Left ventricle myocardium inferior (tissue), 1 donor: Measurements from ENCODE around the gene PSTPIP1. TPM values are rescaled to one million over a fixed set of nuclear protein-coding genes. Genes with fewer than 3 reads are reported as not detected.

ENCODE experiments used
- DNase-seq: peaks from one replicate; pipeline ENCODE4 v3.0.0-alpha.2; 2020
- H3K27ac ChIP-seq: fragments of 200-600 bp; replicated peaks from 2 replicates; pipeline ENCODE4 v1.8.0; 2021
- H3K27me3 ChIP-seq: fragments of 200-600 bp; 2 replicates; pipeline ENCODE4 v1.8.0; 2021; ENCODE audit warnings: low read depth
- H3K36me3 ChIP-seq: fragments of 200-600 bp; 2 replicates; pipeline ENCODE4 v1.8.0; 2021
- H3K4me1 ChIP-seq: fragments of 200-600 bp; 2 replicates; pipeline ENCODE4 v1.8.0; 2021
- H3K4me3 ChIP-seq: fragments of 200-600 bp; 2 replicates; pipeline ENCODE4 v1.8.0; 2021; ENCODE audit warnings: mild to moderate bottlenecking, moderate library complexity
- H3K9me3 ChIP-seq: fragments of 200-600 bp; replicated peaks from 2 replicates; pipeline ENCODE4 v1.8.0; 2021
- CTCF ChIP-seq: fragments of 200-600 bp; IDR thresholded peaks from 2 replicates; pipeline ENCODE4 v1.8.0; 2021; ENCODE audit warnings: antibody characterized with exemption, mild to moderate bottlenecking, borderline replicate concordance
- intact Hi-C: fragments of 100-400 bp; cut with micrococcal nuclease; formaldehyde crosslinking; loops from one replicate; pipeline ENCODE4 v1.11.0; 2022
- total RNA-seq: library from RNA; stranded (reverse); fragmentation: NEBNext Ultra II Directional; extraction: Animal tissue kit (Norgen Biotek cat#: 25700); gene quantifications from one replicate; pipeline ENCODE4 v1.2.1, GENCODE V29; 2021
- donor health status: DM: no; HTN: yes; CAD: no; lungs with severe emphysema.

PSTPIP1 gene
- total RNA-seq, 1 donor from 2014 or later, result 3.5 TPM

- no peak for DNase-seq
- H3K4me1 ChIP-seq, result peaks cover 10% of the 10 kb centered on the region
- H3K27ac ChIP-seq, result no peak overlapping the region
- intact Hi-C loops, result no loop called here
- H3K4me3 ChIP-seq, result no peak overlapping the region
- H3K36me3 ChIP-seq, result no peaks in the 10 kb centered on the region
- peaks cover 32% of the 10 kb centered on the region for H3K27me3 ChIP-seq
- no peaks in the 10 kb centered on the region for H3K9me3 ChIP-seq
- TF ChIP-seq CTCF, result no peak
These were observed 37.9 kb downstream of the PSTPIP1 start for GRCh38 chr15:77032647-77033416.

GRCh38 chr15:77033417-77033728 lies 38.4 kb downstream of the PSTPIP1 start:
- peaks cover 5% of the 10 kb centered on the region for H3K4me1 ChIP-seq
- TF ChIP-seq CTCF, result no peak
- no peak overlapping the region for H3K27ac ChIP-seq
- H3K4me3 ChIP-seq, result no peak overlapping the region
- peaks cover 26% of the 10 kb centered on the region for H3K27me3 ChIP-seq
- no peak for DNase-seq
- intact Hi-C loops, result no loop called here
- no peaks in the 10 kb centered on the region for H3K9me3 ChIP-seq
- no peaks in the 10 kb centered on the region for H3K36me3 ChIP-seq

- Histone ChIP-seq H3K9me3 (no peaks in the 10 kb centered on the region), H3K36me3 (no peaks in the 10 kb centered on the region), H3K27me3 (peaks cover 20% of the 10 kb centered on the region), H3K4me3 (no peak overlapping the region), H3K4me1 (no peaks in the 10 kb centered on the region), H3K27ac (no peak overlapping the region)
- no peak for TF ChIP-seq CTCF
- DNase-seq, result no peak
- intact Hi-C loops, result no loop called here
These were observed 39.1 kb downstream of the PSTPIP1 start for GRCh38 chr15:77033729-77034671.

GRCh38 chr15:77034695-77035489 lies 40.0 kb downstream of the PSTPIP1 start:
- Histone ChIP-seq H3K4me3 (no peak overlapping the region), H3K4me1 (peaks cover 8% of the 10 kb centered on the region), H3K36me3 (no peaks in the 10 kb centered on the region), H3K9me3 (no peaks in the 10 kb centered on the region), H3K27me3 (peaks cover 14% of the 10 kb centered on the region), H3K27ac (no peak overlapping the region)
- intact Hi-C loops, result no loop called here
- DNase-seq, result no peak
- TF ChIP-seq CTCF, result peak; percentile 67

- intact Hi-C loops, result no loop called here
- Histone ChIP-seq H3K27me3 (peaks cover 7% of the 10 kb centered on the region), H3K4me1 (peaks cover 10% of the 10 kb centered on the region), H3K27ac (no peak overlapping the region), H3K36me3 (peaks cover 4% of the 10 kb centered on the region), H3K4me3 (no peak overlapping the region), H3K9me3 (no peaks in the 10 kb centered on the region)
- no peak for DNase-seq
- TF ChIP-seq CTCF, result no peak
These were observed 40.7 kb downstream of the PSTPIP1 start for GRCh38 chr15:77035584-77035983.
